ENCODE results near the gene VPS11. TPM values are rescaled to one million over a fixed set of nuclear protein-coding genes. Genes with fewer than 3 reads are reported as not detected.
"Not testable (repeated sequence)": the region's sequence is repeated elsewhere in the genome, so short reads cannot be mapped to it uniquely, and the experiment has no call there.

VPS11 gene
- total RNA-seq, 2 experiments from 2014 or later = 20.5 to 25.4 TPM

GRCh38 chr11:119026970-119027369 lies 40.6 kb upstream of the VPS11 start:
- ATAC-seq (no peak), DNase-seq (no peak)
- peaks cover 44% of the 10 kb centered on the region for H3K4me1 Mint-ChIP-seq
- no peaks in the 10 kb centered on the region for H3K9me3 Mint-ChIP-seq (ENCODE audit: low read depth)
- intact Hi-C loops (cut with DNase I, micrococcal nuclease) = no loop called here
- peaks cover 42% of the 10 kb centered on the region for H3K36me3 Mint-ChIP-seq (ENCODE audit: low read depth)
- no peak overlapping the region for H3K27ac Mint-ChIP-seq
- no peak overlapping the region for H3K4me3 Mint-ChIP-seq
- POLR2A ChIA-PET = no interaction called here
- no peaks in the 10 kb centered on the region for H3K27me3 Mint-ChIP-seq
- CTCF ChIA-PET = interaction anchor here (1.0 kb wide), 1 partner anchor 8 kb away, joined by 4 read pairs; the partner anchor contains the start of genes RPS25 and TRAPPC4

- H3K27ac Mint-ChIP-seq = peak overlapping the region; percentile 35
- ChIA-PET POLR2A (no interaction called here), CTCF (interaction anchor here (1.0 kb wide), 1 partner anchor 9 kb away, joined by 4 read pairs; the partner anchor contains the start of genes RPS25 and TRAPPC4)
These were observed 39.9 kb upstream of the VPS11 start for GRCh38 chr11:119027561-119028345.

GRCh38 chr11:119028346-119029068 lies 39.1 kb upstream of the VPS11 start:
- Mint-ChIP-seq H3K4me1 (peaks cover 37% of the 10 kb centered on the region), H3K27me3 (no peaks in the 10 kb centered on the region), H3K9me3 (ENCODE audit: low read depth) (no peaks in the 10 kb centered on the region), H3K36me3 (ENCODE audit: low read depth) (peaks cover 32% of the 10 kb centered on the region), H3K4me3 (peak overlapping the region; percentile 76), H3K27ac (peak overlapping the region; percentile 69)
- DNase-seq = no peak
- intact Hi-C loops (cut with DNase I, micrococcal nuclease) = no loop called here
- CTCF ChIA-PET = no interaction called here
- POLR2A ChIA-PET = no interaction called here
- no peak for ATAC-seq

More at GRCh38 chr11:119027561-119028345, 39.9 kb upstream of the VPS11 start:
- ATAC-seq (no peak), DNase-seq (no peak)
- Mint-ChIP-seq H3K9me3 (ENCODE audit: low read depth) (no peaks in the 10 kb centered on the region), H3K4me1 (peaks cover 42% of the 10 kb centered on the region), H3K36me3 (ENCODE audit: low read depth) (peaks cover 37% of the 10 kb centered on the region), H3K27me3 (no peaks in the 10 kb centered on the region), H3K4me3 (no peak overlapping the region)
- intact Hi-C loops (cut with DNase I, micrococcal nuclease) = no loop called here

GRCh38 chr11:119029069-119029339 lies 38.6 kb upstream of the VPS11 start:
- POLR2A ChIA-PET = no interaction called here
- DNase-seq (no peak), ATAC-seq (no peak)
- intact Hi-C loops (cut with DNase I, micrococcal nuclease) = no loop called here
- Mint-ChIP-seq H3K27ac (peak overlapping the region; percentile 69), H3K4me3 (peak overlapping the region; percentile 76), H3K27me3 (no peaks in the 10 kb centered on the region), H3K9me3 (ENCODE audit: low read depth) (no peaks in the 10 kb centered on the region), H3K36me3 (ENCODE audit: low read depth) (peaks cover 31% of the 10 kb centered on the region), H3K4me1 (peaks cover 32% of the 10 kb centered on the region)
- CTCF ChIA-PET = no interaction called here

- peak; percentile 35 for ATAC-seq
- CTCF ChIA-PET = interaction anchor here (0.6 to 1.1 kb wide), 3 partner anchors 8 to 38 kb away, joined by 3 to 4 read pairs (median 3); partner anchors contain the start of gene VPS11
- Mint-ChIP-seq H3K4me1 (peaks cover 27% of the 10 kb centered on the region), H3K36me3 (ENCODE audit: low read depth) (peaks cover 28% of the 10 kb centered on the region), H3K27me3 (no peaks in the 10 kb centered on the region), H3K4me3 (peak overlapping the region; percentile 76), H3K27ac (peak overlapping the region; percentile 69), H3K9me3 (ENCODE audit: low read depth) (no peaks in the 10 kb centered on the region)
- peak; percentile 74 for DNase-seq
- POLR2A ChIA-PET = interaction anchor here (0.6 kb wide), 1 partner anchor 13 kb away, joined by 3 read pairs; no protein-coding TSS in a partner anchor
- intact Hi-C loops (cut with DNase I, micrococcal nuclease) = loop anchor here (1.0 kb wide), 9 partner anchors 11 to 305 kb away; partner anchors contain the start of genes CENATAC (in 2 of the 2), HYOU1 (in 2 of the 2), RPS25 (in 2 of the 2) and TRAPPC4 (in 2 of the 2)
These were observed 38.1 kb upstream of the VPS11 start for GRCh38 chr11:119029340-119030028.

GRCh38 chr11:119030029-119030328 lies 37.6 kb upstream of the VPS11 start:
- ChIA-PET POLR2A (interaction anchor here (0.6 kb wide), 2 partner anchors 14 to 37 kb away, joined by 3 to 4 read pairs; no protein-coding TSS in a partner anchor), CTCF (interaction anchor here (0.5 to 1.1 kb wide), 7 partner anchors 9 to 458 kb away, joined by 3 to 4 read pairs (median 3); partner anchors contain the start of gene VPS11)
- ATAC-seq (peak; percentile 4), DNase-seq (no peak)
- peak overlapping the region; percentile 69 for H3K27ac Mint-ChIP-seq
- H3K36me3 Mint-ChIP-seq (ENCODE audit: low read depth) = peaks cover 24% of the 10 kb centered on the region
- H3K4me1 Mint-ChIP-seq = peaks cover 24% of the 10 kb centered on the region
- H3K27me3 Mint-ChIP-seq = no peaks in the 10 kb centered on the region
- H3K9me3 Mint-ChIP-seq (ENCODE audit: low read depth) = no peaks in the 10 kb centered on the region
- peak overlapping the region; percentile 76 for H3K4me3 Mint-ChIP-seq
- intact Hi-C loops (cut with DNase I, micrococcal nuclease) = loop anchor here (1.0 kb wide), 9 partner anchors 12 to 304 kb away; partner anchors contain the start of genes CENATAC (in 2 of the 2), HYOU1 (in 2 of the 2), RPS25 (in 2 of the 2) and TRAPPC4 (in 2 of the 2)

- Mint-ChIP-seq H3K4me1 (peaks cover 19% of the 10 kb centered on the region), H3K27ac (peak within 1 kb of the TSS; percentile 86), H3K36me3 (ENCODE audit: low read depth) (peaks cover 19% of the 10 kb centered on the region), H3K9me3 (ENCODE audit: low read depth) (no peaks in the 10 kb centered on the region), H3K27me3 (no peaks in the 10 kb centered on the region), H3K4me3 (peak within 1 kb of the TSS; percentile 76)
- intact Hi-C loops (cut with DNase I, micrococcal nuclease) = loop anchor here (1.0 kb wide), 9 partner anchors 12 to 304 kb away; partner anchors contain the start of genes CENATAC (in 2 of the 2), HYOU1 (in 2 of the 2), RPS25 (in 2 of the 2) and TRAPPC4 (in 2 of the 2)
- ATAC-seq (peak; percentile 94), DNase-seq (peak; percentile 99)
- ChIA-PET CTCF (interaction anchor here (0.5 to 1.3 kb wide), 7 partner anchors 9 to 459 kb away, joined by 3 to 4 read pairs (median 3); no protein-coding TSS in a partner anchor), POLR2A (interaction anchor here (0.6 to 0.7 kb wide), 2 partner anchors 37 to 64 kb away, joined by 3 to 4 read pairs; no protein-coding TSS in a partner anchor)
These were observed 37.1 kb upstream of the VPS11 start, which contains the start of gene SLC37A4 for GRCh38 chr11:119030329-119031047. Gene SLC37A4 (minus strand): TSS chr11:119030877.

GRCh38 chr11:119031912-119032280 lies 35.7 kb upstream of the VPS11 start:
- intact Hi-C loops (cut with DNase I, micrococcal nuclease) = no loop called here
- POLR2A ChIA-PET = interaction anchor here (0.9 to 1.1 kb wide), 2 partner anchors 10 to 14 kb away, joined by 3 to 5 read pairs; partner anchors contain the start of gene RPS25
- Mint-ChIP-seq H3K36me3 (ENCODE audit: low read depth) (peaks cover 16% of the 10 kb centered on the region), H3K9me3 (ENCODE audit: low read depth) (no peaks in the 10 kb centered on the region), H3K27ac (peak overlapping the region; percentile 6), H3K4me1 (peaks cover 19% of the 10 kb centered on the region), H3K27me3 (no peaks in the 10 kb centered on the region), H3K4me3 (no peak overlapping the region)
- DNase-seq = no peak
- CTCF ChIA-PET = interaction anchor here (0.7 to 1.3 kb wide), 8 partner anchors 12 to 119 kb away, joined by 3 to 5 read pairs (median 3); partner anchors contain the start of gene VPS11
- ATAC-seq = no peak

- H3K4me1 Mint-ChIP-seq = peaks cover 15% of the 10 kb centered on the region
- H3K36me3 Mint-ChIP-seq (ENCODE audit: low read depth); POLR2A ChIA-PET; H3K9me3 Mint-ChIP-seq (ENCODE audit: low read depth); ATAC-seq; intact Hi-C loops (cut with DNase I, micrococcal nuclease); H3K27me3 Mint-ChIP-seq; DNase-seq; H3K27ac Mint-ChIP-seq; H3K4me3 Mint-ChIP-seq: not testable (repeated sequence)
- CTCF ChIA-PET = interaction anchor here (0.7 to 1.2 kb wide), 4 partner anchors 23 to 85 kb away, joined by 3 to 6 read pairs (median 4); no protein-coding TSS in a partner anchor
These were observed 34.2 kb upstream of the VPS11 start for GRCh38 chr11:119033421-119033820.

GRCh38 chr11:119034813-119035212 lies 32.8 kb upstream of the VPS11 start:
- Mint-ChIP-seq H3K4me1 (peaks cover 4% of the 10 kb centered on the region), H3K9me3 (ENCODE audit: low read depth) (no peaks in the 10 kb centered on the region), H3K27me3 (no peaks in the 10 kb centered on the region), H3K27ac (no peak overlapping the region), H3K36me3 (ENCODE audit: low read depth) (no peaks in the 10 kb centered on the region), H3K4me3 (no peak overlapping the region)
- ChIA-PET CTCF (interaction anchor here (0.6 to 1.0 kb wide), 3 partner anchors 33 to 806 kb away, joined by 3 read pairs; partner anchors contain the start of gene VPS11), POLR2A (no interaction called here)
- no peak for DNase-seq
- no peak for ATAC-seq
- intact Hi-C loops (cut with DNase I, micrococcal nuclease) = no loop called here
